Endothelial cell (in vitro differentiated cells): Measurements from ENCODE around the gene GLCCI1. TPM values are rescaled to one million over a fixed set of nuclear protein-coding genes. Genes with fewer than 3 reads are reported as not detected.

Experiments
- DNase-seq: peaks from one replicate; pipeline ENCODE4 v3.0.0; 2021; ENCODE audit warnings: low spot score
- H3K27ac Mint-ChIP-seq: one replicate; pipeline ENCODE4 v1.8.0; 2021; ENCODE audit warnings: mixed read lengths, inconsistent platforms; ENCODE audit not compliant: unreplicated experiment
- H3K27me3 Mint-ChIP-seq: one replicate; pipeline ENCODE4 v1.8.0; 2021; ENCODE audit warnings: mild to moderate bottlenecking, moderate library complexity, mixed read lengths, inconsistent platforms; ENCODE audit not compliant: unreplicated experiment
- H3K36me3 Mint-ChIP-seq: one replicate; pipeline ENCODE4 v1.8.0; 2021; ENCODE audit warnings: mild to moderate bottlenecking, low read depth, mixed read lengths, inconsistent platforms; ENCODE audit not compliant: unreplicated experiment
- H3K4me1 Mint-ChIP-seq: one replicate; pipeline ENCODE4 v1.8.0; 2021; ENCODE audit warnings: mild to moderate bottlenecking, mixed read lengths, inconsistent platforms; ENCODE audit not compliant: unreplicated experiment
- H3K4me3 Mint-ChIP-seq: one replicate; pipeline ENCODE4 v1.8.0; 2021; ENCODE audit warnings: mild to moderate bottlenecking, mixed read lengths, inconsistent platforms; ENCODE audit not compliant: unreplicated experiment
- H3K9me3 Mint-ChIP-seq: one replicate; pipeline ENCODE4 v1.8.0; 2021; ENCODE audit warnings: mixed read lengths, inconsistent platforms; ENCODE audit not compliant: unreplicated experiment
- CTCF ChIP-seq: fragments of 200-600 bp; sonication (generic); IDR thresholded peaks from one replicate; pipeline ENCODE4 v1.5.0; 2021; ENCODE audit warnings: antibody characterized with exemption; ENCODE audit not compliant: unreplicated experiment
- total RNA-seq: library from RNA; stranded (reverse); fragmentation: NEBNext Ultra II Directional; extraction: Animal tissue kit (Norgen Biotek cat#: 25700); gene quantifications from one replicate; pipeline ENCODE4 v1.2.1, GENCODE V29; 2021; ENCODE audit not compliant: unreplicated experiment

GLCCI1 gene
- total RNA-seq, 1 donor from 2014 or later = 13.8 TPM

- Mint-ChIP-seq H3K36me3 (no peaks in the 10 kb centered on the region), H3K4me3 (no peak overlapping the region), H3K4me1 (no peaks in the 10 kb centered on the region), H3K9me3 (no peaks in the 10 kb centered on the region), H3K27ac (no peak overlapping the region), H3K27me3 (no peaks in the 10 kb centered on the region)
- no peak for DNase-seq
- no peak for TF ChIP-seq CTCF
Observed at GRCh38 chr7:7922684-7923385, 45.8 kb upstream of the GLCCI1 start.

DNA sequence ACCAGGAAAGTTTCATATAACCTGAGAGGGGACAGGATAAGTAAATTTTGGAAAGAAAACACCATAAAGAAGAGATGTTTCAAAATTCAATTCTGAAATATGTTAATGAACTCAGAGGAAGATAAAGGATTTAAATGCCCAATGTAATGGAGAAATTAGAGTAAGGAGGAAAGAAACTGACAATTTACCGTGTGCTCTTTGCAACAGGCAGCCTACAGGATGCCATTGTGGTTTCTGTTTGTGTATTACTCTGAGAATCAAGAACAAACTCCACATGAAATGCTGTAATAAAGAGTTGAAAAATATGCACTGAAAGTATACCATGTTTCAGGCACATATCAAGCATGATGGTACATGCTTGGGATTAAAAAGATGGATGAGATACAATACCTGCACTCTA is 44.8 kb upstream of the GLCCI1 start:
- TF ChIP-seq CTCF = no peak
- DNase-seq = no peak
- Mint-ChIP-seq H3K4me3 (no peak overlapping the region), H3K27me3 (no peaks in the 10 kb centered on the region), H3K9me3 (no peaks in the 10 kb centered on the region), H3K36me3 (no peaks in the 10 kb centered on the region), H3K27ac (no peak overlapping the region), H3K4me1 (no peaks in the 10 kb centered on the region)

- H3K36me3 Mint-ChIP-seq = no peaks in the 10 kb centered on the region
- H3K9me3 Mint-ChIP-seq = no peaks in the 10 kb centered on the region
- no peak for TF ChIP-seq CTCF
- no peak overlapping the region for H3K27ac Mint-ChIP-seq
- H3K4me1 Mint-ChIP-seq = no peaks in the 10 kb centered on the region
- no peaks in the 10 kb centered on the region for H3K27me3 Mint-ChIP-seq
- DNase-seq = no peak
- no peak overlapping the region for H3K4me3 Mint-ChIP-seq
Observed at GRCh38 chr7:7924303-7924702, 44.3 kb upstream of the GLCCI1 start.

- H3K27me3 Mint-ChIP-seq = no peaks in the 10 kb centered on the region
- no peak overlapping the region for H3K4me3 Mint-ChIP-seq
- TF ChIP-seq CTCF = no peak
- H3K9me3 Mint-ChIP-seq = no peaks in the 10 kb centered on the region
- H3K36me3 Mint-ChIP-seq = no peaks in the 10 kb centered on the region
- H3K27ac Mint-ChIP-seq = no peak overlapping the region
- DNase-seq = no peak
- H3K4me1 Mint-ChIP-seq = no peaks in the 10 kb centered on the region
Observed at GRCh38 chr7:7931626-7932025, 37.0 kb upstream of the GLCCI1 start.

GRCh38 chr7:7932553-7932952 is 36.0 kb upstream of the GLCCI1 start:
- H3K4me3 Mint-ChIP-seq = no peak overlapping the region
- no peaks in the 10 kb centered on the region for H3K27me3 Mint-ChIP-seq
- no peaks in the 10 kb centered on the region for H3K4me1 Mint-ChIP-seq
- TF ChIP-seq CTCF = no peak
- H3K36me3 Mint-ChIP-seq = no peaks in the 10 kb centered on the region
- no peaks in the 10 kb centered on the region for H3K9me3 Mint-ChIP-seq
- no peak overlapping the region for H3K27ac Mint-ChIP-seq
- DNase-seq = no peak
